ENCODE results near the gene G3BP2.

DNA sequence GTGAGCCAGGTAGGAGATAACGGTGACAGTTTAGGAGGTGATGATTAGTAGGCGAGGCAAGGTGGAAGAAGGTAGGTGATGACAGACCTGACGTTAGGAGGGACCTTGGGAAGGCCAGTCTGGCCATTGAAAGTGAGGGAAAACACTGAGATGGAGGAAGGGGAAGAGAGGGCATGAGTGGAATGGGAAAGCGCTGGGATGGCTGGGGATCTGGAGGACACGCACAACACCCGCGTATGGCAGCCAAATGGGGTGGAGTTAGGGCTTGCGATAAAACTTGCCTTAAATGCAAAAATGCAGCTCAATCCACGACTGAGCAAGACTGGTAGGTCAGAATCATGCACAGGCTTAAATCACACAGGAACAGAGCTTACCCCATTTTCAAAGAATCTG, 42.3 kb downstream of the G3BP2 start:
- TF ChIP-seq CTCF (IDR thresholded peaks at IDR 0.05; ENCODE audit: low read depth, low read length, missing input control): no peak
- TF ChIP-seq EGR1 (IDR thresholded peaks at IDR 0.05; ENCODE audit: low read depth in 2 of 2): no peak
- no peak for TF ChIP-seq GABPA (IDR thresholded peaks at IDR 0.05 in 1 of 2, conservative IDR thresholded peaks at IDR 0.05 in 1 of 2)
- TF ChIP-seq REST (IDR thresholded peaks at IDR 0.05): no peak
- TF ChIP-seq RAD21 (IDR thresholded peaks at IDR 0.05): no peak
- no peak for TF ChIP-seq JUND (IDR thresholded peaks at IDR 0.05)
- TF ChIP-seq MAX (IDR thresholded peaks at IDR 0.05): no peak
- TF ChIP-seq YY1 (IDR thresholded peaks at IDR 0.05): no peak
- no peak for TF ChIP-seq NR2F2 (IDR thresholded peaks at IDR 0.05)
- no peak for TF ChIP-seq FOXA2 (IDR thresholded peaks at IDR 0.05)
- TF ChIP-seq RXRA (IDR thresholded peaks at IDR 0.05): no peak
